IMR-90 (cell line): ENCODE data around the gene ZNF41.
"Not testable (repeated sequence)": the region's sequence is repeated elsewhere in the genome, so short reads cannot be mapped to it uniquely, and the experiment has no call there.

Experiments used
- CEBPB ChIP-seq: IDR thresholded peaks from 2 replicates; pipeline ENCODE4 v1.6.1; 2012; ENCODE audit warnings: low read depth, low read length, improper control_type of control experiment
- MAFK ChIP-seq: IDR thresholded peaks from 2 replicates; pipeline ENCODE4 v1.6.1; 2012; ENCODE audit warnings: low read depth, low read length, improper control_type of control experiment
- POLR2A ChIP-seq: IDR thresholded peaks from 2 replicates; pipeline ENCODE4 v1.6.1; 2012; ENCODE audit warnings: mild to moderate bottlenecking, low read depth, low read length
- RAD21 ChIP-seq: IDR thresholded peaks from 2 replicates; pipeline ENCODE4 v1.6.1; 2012; ENCODE audit warnings: low read length, improper control_type of control experiment
- RFX5 ChIP-seq: IDR thresholded peaks from 2 replicates; pipeline ENCODE4 v1.8.0; 2012; ENCODE audit warnings: low read depth, mild to moderate bottlenecking, low read length, moderate library complexity
- SMC3 ChIP-seq: fragments of 150-350 bp; IDR thresholded peaks from 2 replicates; pipeline ENCODE4 v1.6.1; 2016; ENCODE audit warnings: low read depth, mild to moderate bottlenecking, antibody characterized with exemption, low read length, moderate library complexity
- TF ChIP-seq, protein P1 (sequence below): conservative IDR thresholded peaks from 2 replicates; pipeline ENCODE4 v1.5.1; 2012; ENCODE audit warnings: mild to moderate bottlenecking, low read depth, low read length, improper control_type of control experiment

- not testable (repeated sequence) for TF ChIP-seq POLR2A, MAFK, RFX5, SMC3, RAD21, CEBPB
- TF ChIP-seq, protein P1, sequence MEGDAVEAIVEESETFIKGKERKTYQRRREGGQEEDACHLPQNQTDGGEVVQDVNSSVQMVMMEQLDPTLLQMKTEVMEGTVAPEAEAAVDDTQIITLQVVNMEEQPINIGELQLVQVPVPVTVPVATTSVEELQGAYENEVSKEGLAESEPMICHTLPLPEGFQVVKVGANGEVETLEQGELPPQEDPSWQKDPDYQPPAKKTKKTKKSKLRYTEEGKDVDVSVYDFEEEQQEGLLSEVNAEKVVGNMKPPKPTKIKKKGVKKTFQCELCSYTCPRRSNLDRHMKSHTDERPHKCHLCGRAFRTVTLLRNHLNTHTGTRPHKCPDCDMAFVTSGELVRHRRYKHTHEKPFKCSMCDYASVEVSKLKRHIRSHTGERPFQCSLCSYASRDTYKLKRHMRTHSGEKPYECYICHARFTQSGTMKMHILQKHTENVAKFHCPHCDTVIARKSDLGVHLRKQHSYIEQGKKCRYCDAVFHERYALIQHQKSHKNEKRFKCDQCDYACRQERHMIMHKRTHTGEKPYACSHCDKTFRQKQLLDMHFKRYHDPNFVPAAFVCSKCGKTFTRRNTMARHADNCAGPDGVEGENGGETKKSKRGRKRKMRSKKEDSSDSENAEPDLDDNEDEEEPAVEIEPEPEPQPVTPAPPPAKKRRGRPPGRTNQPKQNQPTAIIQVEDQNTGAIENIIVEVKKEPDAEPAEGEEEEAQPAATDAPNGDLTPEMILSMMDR, result not testable (repeated sequence)
Observed at GRCh38 chrX:47513034-47513965, 30.3 kb upstream of the ZNF41 start.
